Retinal pigment epithelial cell (primary cell): ENCODE measurements around the gene TMEM98.

ENCODE experiments used
- DNase-seq: peaks from one replicate; pipeline ENCODE4 v3.0.0-alpha.2; 2010; ENCODE audit warnings: low read depth
- H3K4me3 ChIP-seq: 2 replicates; pipeline ENCODE4 v1.5.1; 2011; ENCODE audit warnings: mild to moderate bottlenecking, low read length, control low read depth, moderate library complexity
- TF ChIP-seq, protein P1 (sequence below): conservative IDR thresholded peaks from 2 replicates; pipeline ENCODE4 v1.5.1; 2011; ENCODE audit warnings: low read depth, low read length, control low read depth, inconsistent platforms

Gene TMEM98

DNA sequence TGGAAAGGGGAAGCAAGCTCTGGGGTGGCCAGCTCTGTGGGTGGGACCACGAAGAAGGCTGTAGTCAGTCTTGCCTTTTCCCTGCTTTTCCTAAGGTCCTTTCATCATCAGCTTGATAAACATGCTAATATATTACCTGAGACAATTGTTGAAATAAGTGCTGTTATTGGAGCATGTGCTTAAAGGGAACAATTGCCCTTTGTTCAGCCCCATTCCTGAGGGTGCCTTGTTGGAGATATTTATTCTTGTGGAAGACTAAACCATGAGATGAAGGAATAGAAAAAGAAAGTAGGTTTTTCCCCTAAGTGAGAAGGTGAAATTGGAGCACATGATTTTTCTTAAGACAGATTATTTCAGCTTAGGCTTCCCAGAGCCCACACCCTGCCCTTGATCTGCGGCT, 7.8 kb downstream of the TMEM98 start:
- TF ChIP-seq, protein P1, sequence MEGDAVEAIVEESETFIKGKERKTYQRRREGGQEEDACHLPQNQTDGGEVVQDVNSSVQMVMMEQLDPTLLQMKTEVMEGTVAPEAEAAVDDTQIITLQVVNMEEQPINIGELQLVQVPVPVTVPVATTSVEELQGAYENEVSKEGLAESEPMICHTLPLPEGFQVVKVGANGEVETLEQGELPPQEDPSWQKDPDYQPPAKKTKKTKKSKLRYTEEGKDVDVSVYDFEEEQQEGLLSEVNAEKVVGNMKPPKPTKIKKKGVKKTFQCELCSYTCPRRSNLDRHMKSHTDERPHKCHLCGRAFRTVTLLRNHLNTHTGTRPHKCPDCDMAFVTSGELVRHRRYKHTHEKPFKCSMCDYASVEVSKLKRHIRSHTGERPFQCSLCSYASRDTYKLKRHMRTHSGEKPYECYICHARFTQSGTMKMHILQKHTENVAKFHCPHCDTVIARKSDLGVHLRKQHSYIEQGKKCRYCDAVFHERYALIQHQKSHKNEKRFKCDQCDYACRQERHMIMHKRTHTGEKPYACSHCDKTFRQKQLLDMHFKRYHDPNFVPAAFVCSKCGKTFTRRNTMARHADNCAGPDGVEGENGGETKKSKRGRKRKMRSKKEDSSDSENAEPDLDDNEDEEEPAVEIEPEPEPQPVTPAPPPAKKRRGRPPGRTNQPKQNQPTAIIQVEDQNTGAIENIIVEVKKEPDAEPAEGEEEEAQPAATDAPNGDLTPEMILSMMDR: no peak
- no peak overlapping the region for H3K4me3 ChIP-seq
- peak; percentile 60 for DNase-seq

- no peak for DNase-seq
- TF ChIP-seq, protein P1: no peak
- H3K4me3 ChIP-seq: no peak overlapping the region
These were observed 8.4 kb downstream of the TMEM98 start for GRCh38 chr17:32936186-32936893.

GRCh38 chr17:32936894-32937500, 9.0 kb downstream of the TMEM98 start:
- TF ChIP-seq, protein P1: peak; percentile 90
- H3K4me3 ChIP-seq: no peak overlapping the region
- DNase-seq: peak; percentile 86

- TF ChIP-seq, protein P1: no peak
- no peak for DNase-seq
- H3K4me3 ChIP-seq: no peak overlapping the region
These were observed 12.9 kb downstream of the TMEM98 start for GRCh38 chr17:32940706-32941390.

GRCh38 chr17:32941419-32942032, 13.6 kb downstream of the TMEM98 start:
- TF ChIP-seq, protein P1: peak; percentile 45
- no peak for DNase-seq
- no peak overlapping the region for H3K4me3 ChIP-seq

DNA sequence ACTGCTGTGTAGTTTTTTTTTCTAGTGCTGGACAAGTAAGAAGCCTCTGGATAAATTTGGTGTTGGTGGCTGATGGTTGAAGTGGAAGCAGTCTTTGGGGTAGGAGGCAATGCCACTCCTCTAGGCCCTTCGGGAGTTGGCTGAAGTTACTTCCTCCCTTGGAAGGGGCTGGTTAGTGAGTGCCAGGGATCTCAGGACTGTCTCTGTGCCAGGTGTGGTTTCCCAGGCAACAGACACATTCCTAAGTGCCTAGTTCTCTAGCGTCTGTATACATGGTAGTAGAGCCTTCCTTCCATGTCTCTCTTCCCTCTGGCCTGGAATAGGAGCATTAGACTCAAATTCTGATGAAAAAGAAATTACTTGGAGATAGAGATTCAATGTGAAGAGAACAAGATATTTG, 15.3 kb downstream of the TMEM98 start:
- no peak overlapping the region for H3K4me3 ChIP-seq
- DNase-seq: no peak

More for the DNA sequence above, 15.3 kb downstream of the TMEM98 start:
- TF ChIP-seq, protein P1: no peak
